ENCODE measurements around the gene COL6A3.

- TF ChIP-seq CTCF (optimal IDR thresholded peaks at IDR 0.05 in 1 of 3, IDR thresholded peaks at IDR 0.05 in 1 of 3, conservative IDR thresholded peaks at IDR 0.05 in 1 of 3; ENCODE audit: extremely low read depth in 1 of 3, insufficient read depth in 2 of 3, low read length in 3 of 3), result no peak
- TF ChIP-seq EZH2 (IDR thresholded peaks at IDR 0.05; ENCODE audit: low read length), result no peak
Measured at GRCh38 chr2:237280229-237280628, 133.7 kb downstream of the COL6A3 start.
